GM18861 (cell line): Measurements from ENCODE around the gene SUPT3H.

Source experiments
- ATAC-seq: cut with Tn5 transposase; IDR thresholded peaks from one replicate; pipeline ENCODE4 v1.9.1; 2021; ENCODE audit not compliant: unreplicated experiment

The SUPT3H gene

GRCh38 chr6:44966449-44967092 is 411.2 kb downstream of the SUPT3H start:
- no peak for ATAC-seq

DNA sequence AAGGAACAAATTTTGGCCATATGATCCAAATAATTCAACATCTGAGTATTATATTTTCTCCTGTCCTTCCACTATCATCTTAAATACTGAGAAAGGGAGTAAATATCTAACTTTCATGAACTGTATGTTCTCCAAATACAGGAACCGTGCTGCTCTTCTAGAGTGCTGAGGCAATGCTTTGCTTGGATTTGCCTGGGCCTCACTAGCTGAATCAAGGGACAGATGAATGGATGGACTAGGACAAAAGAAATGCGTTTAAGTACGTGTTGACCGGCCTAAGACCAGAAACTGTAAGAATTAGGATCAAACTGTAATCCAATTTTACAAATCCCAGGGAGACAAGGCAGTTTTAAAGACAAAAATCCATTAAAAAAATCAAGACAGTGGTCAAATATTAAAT is 412.0 kb downstream of the SUPT3H start:
- no peak for ATAC-seq

GRCh38 chr6:44960898-44961297 is 416.8 kb downstream of the SUPT3H start:
- no peak for ATAC-seq

DNA sequence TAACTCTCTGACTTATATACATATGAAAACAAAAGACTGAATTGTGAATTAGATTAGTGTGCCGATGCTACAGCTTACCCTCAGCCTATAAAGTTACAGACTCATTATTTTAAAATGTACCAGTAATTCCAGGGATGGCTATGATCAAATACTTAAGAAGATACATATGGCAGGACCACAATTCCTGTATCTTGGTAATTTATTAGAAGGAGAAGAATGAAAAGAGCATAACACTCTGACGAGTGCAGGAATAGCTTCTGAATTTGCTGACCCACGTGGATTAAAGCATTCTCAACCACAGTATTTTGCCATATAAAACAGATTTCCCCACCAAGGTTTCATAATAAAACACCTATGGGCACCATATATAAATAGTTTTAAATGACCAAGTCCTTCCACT is 418.1 kb downstream of the SUPT3H start:
- no peak for ATAC-seq

- ATAC-seq, result no peak
Measured at GRCh38 chr6:44957156-44957555, 420.6 kb downstream of the SUPT3H start.

DNA sequence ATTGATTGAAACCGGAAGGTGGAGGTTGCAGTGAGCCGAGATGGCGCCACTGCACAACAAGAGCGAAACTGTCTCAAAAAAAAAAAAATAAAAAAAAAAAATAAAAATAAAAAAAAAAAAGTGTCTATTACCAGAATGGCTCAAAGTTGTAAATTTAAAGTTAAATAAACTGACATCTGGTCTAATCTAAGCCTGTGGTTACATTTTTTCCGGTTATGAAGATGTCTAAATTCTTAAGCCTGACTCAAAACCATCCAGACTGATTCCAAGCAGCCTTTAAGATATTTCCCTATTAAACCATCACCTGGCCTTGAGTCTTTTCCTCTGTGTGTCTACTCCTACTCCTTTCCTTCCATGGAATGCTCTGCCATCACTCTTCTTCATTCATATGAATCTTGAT is 421.3 kb downstream of the SUPT3H start:
- ATAC-seq, result no peak

DNA sequence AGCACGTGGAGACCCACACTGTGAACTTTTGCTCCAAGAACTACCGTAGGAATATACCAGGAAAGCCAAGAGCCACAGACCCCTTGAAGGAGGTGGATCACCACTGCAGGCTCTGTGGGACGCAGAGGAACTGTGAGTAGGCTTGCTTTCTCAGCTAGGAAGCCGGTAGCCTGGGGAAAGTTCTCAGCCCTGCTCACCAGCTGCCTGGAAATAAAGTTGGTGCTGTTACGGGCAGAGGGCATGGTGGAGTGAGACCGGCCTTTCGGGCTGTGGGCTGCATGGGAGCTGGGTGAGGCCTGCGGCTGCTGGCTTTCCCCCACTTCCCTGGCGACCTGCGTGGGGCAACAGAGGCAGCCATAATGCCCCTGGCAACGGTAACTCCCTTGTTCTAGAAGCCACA is 422.6 kb downstream of the SUPT3H start:
- no peak for ATAC-seq

- ATAC-seq, result no peak
Measured at GRCh38 chr6:44954281-44954680, 423.5 kb downstream of the SUPT3H start.

GRCh38 chr6:44951253-44951747 is 426.4 kb downstream of the SUPT3H start:
- ATAC-seq, result no peak

GRCh38 chr6:44949596-44950201 is 428.0 kb downstream of the SUPT3H start:
- no peak for ATAC-seq

- no peak for ATAC-seq
Measured at GRCh38 chr6:44943541-44943940, 434.2 kb downstream of the SUPT3H start.

DNA sequence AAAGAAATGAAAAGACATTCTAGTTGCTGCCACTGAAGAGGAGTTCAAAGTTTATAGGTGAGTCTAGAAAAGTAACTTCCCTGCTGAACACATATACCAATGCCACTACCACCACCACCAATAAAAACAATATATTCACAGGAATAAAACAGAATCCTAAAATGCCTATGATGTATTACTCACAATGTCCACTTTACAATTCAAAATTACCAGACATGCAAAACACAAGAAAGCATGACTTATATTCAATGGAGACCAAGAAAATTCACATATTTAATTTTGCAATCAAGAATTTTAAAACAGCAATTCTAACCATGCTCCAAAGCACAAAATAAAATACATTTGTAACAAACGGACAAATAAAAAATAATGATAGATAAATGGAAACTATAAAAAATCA is 434.9 kb downstream of the SUPT3H start:
- no peak for ATAC-seq

DNA sequence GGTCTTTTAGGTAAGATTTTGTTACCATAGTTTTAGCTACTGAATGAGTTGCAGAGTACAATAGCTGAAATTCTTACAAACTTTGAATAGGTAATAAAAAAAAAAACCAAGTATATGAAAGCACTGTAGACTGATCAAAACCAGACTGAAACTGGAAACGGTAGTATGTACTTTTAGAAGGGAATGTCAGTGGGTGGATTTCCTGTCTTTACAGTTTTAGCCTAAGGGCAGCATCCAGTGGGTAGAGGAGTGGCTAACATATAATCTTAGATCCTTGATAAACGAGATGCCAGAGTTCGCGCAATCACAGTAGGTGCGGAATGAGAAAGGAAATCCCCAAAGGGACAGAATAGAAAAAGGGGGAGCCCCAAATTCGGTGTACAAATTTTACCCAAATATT is 435.5 kb downstream of the SUPT3H start:
- ATAC-seq, result no peak

DNA sequence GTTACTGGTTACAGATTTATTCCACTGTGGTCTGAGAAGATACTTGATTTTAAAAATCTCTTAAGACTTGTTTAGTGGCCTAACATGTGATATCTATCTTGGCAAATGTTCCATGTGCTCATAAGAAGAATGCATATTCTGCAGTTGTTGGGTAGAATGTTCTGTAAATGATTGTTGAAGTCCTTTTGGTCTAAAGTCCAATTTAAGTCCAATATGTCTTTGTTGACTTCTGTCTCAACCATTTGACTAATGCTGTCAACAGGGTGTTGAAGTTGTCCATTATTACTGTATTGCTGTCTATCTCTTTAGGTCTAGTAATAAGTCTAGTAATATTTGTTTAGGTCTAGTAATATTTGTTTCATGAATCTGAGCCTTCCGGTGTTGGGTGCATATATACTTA is 437.4 kb downstream of the SUPT3H start:
- ATAC-seq, result no peak

DNA sequence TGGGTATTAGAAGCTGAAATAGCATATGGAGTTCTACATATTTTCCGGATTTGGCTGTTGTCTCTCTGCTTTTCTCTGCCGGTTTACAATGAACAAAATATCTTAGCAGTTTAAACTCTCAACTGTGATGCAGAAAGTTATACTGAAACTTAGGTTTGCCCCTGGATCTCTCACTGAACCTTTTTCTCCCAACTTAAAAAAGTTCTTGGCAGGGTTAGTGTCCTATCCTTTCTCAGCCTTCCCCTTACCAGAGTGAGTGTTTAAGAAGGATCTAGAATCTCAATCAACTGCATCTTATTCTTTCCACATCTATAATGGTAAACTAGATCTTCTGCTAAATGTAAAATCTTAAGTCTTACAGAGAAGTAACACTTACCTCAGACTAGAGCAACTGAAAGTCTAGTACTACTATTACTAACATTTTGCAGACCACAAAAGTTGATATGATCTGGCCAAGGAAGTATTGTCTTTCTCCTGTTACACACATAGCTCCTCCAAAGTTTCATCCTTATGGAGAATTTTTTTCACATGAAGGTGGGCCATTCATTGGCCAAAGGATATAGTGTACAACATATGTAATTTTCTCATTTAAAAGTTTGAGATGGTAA is 441.9 kb downstream of the SUPT3H start:
- no peak for ATAC-seq

- no peak for ATAC-seq
Measured at GRCh38 chr6:44933108-44933507, 444.6 kb downstream of the SUPT3H start.

DNA sequence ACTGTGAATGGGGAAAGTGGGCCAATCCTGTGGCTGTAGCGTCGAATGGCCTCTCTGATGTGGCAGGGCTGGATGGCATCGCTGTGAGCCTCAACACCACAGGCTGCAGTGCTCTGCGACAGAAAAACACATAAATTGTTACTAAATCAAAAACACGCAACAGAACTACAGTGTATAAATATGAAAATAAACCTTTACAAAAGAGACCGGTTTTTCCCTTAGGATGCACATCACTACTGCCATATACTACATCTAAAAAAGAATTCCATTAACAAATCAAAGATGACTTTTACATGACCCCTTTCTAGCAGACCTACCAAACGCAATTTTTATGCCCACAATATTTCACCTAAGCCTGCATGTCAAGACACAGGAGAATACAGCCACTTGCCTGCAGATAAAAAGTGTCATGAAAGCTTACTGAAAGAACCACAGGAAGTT is 445.1 kb downstream of the SUPT3H start:
- ATAC-seq, result no peak

DNA sequence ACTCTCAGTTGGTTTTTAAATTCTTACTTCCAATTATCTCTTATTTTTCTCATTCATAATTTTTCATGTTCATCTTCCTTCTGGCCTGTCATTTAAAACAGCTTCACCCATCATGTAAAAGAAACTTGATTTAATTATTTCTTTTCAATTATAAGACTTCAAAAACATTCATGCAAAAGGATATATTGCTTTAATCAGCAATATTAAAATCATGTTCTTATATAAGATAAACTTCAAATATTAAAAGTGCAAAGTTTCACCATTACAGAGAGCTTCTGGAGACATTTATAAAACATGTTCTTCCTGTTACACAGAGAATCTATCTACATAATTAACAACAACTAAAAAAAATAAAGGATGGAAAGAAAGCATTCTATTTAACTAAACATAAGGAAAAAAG is 446.3 kb downstream of the SUPT3H start:
- no peak for ATAC-seq

DNA sequence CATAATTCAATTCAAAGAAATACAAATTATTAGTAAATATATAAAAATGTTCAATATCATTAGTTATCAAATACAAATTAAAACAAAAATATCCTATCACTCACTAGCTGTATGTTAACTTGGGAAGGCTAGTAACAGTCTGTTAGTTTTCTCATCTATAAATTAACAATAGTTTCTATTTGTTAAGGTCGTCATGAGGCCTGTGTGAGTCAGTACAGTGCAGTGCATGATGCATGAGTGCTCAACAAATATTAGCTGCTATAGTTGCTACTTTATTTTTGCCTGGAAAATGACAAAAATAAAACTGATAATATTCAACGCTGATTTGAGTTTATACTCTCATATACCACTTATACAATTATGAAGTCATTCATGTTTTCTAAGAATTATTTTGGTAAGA is 451.2 kb downstream of the SUPT3H start:
- ATAC-seq, result no peak

GRCh38 chr6:44925100-44925739 is 452.5 kb downstream of the SUPT3H start:
- no peak for ATAC-seq

GRCh38 chr6:44923444-44923843 is 454.3 kb downstream of the SUPT3H start:
- ATAC-seq, result no peak

DNA sequence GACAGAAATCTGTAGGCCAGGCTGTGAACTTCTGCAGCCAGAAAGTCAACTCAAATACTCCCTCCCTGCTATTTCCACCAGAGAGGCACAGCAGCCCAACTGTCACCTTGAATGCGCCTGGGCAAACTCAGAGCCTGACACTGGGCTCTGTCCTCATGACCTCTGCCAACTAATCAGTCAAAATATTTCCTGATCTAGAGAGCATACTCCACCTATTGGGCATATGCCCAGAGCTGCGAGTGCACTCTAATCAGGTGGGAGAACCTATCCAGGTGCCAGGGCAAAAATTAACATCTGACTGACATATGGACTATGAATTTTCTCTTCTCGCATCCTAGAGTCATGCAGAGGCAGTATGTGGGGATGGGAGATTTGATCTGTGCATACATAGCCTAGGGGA is 455.9 kb downstream of the SUPT3H start:
- no peak for ATAC-seq
